Uterus (tissue), 4 donors: ENCODE results near the gene TMEM53. TPM values are rescaled to one million over a fixed set of nuclear protein-coding genes. Genes with fewer than 3 reads are reported as not detected.

ENCODE experiments used
- DNase-seq, 2 donors: peaks; one replicate each; pipeline ENCODE4 v3.0.0-alpha.2; 2019 to 2020
- H3K27ac ChIP-seq, 2 donors: fragments of 200-600 bp; sonication (generic); 1 replicate in 1 of 2; 2 replicates in 1 of 2; pipeline ENCODE4 v1.5.1; 2016 to 2018
- H3K27me3 ChIP-seq, 2 donors: fragments of 200-600 bp; sonication (generic); one replicate each; pipeline ENCODE4 v1.5.1; 2018 to 2019; ENCODE audit warnings: control low read depth in 1 of 2
- H3K36me3 ChIP-seq, 2 donors: fragments of 200-600 bp; sonication (generic); one replicate each; pipeline ENCODE4 v1.5.1; 2019; ENCODE audit warnings: control low read depth in 1 of 2
- H3K4me1 ChIP-seq, 2 donors: fragments of 200-600 bp; sonication (generic); one replicate each; pipeline ENCODE4 v1.5.1; 2018 to 2019; ENCODE audit warnings: control low read depth in 1 of 2
- H3K4me3 ChIP-seq, 2 donors: fragments of 200-600 bp; sonication (generic); 1 replicate in 1 of 2; 2 replicates in 1 of 2; pipeline ENCODE4 v1.5.1; 2018 to 2019; ENCODE audit warnings: mild to moderate bottlenecking in 1 of 2
- H3K9me3 ChIP-seq, 2 donors: fragments of 200-600 bp; sonication (generic); one replicate each; pipeline ENCODE4 v1.5.1; 2019; ENCODE audit warnings: control low read depth in 1 of 2
- CTCF ChIP-seq, 4 experiments: fragments of 200-600 bp in 2 of 4; fragments of 450-650 bp in 2 of 4; sonication (generic) in 2 of 4; IDR thresholded peaks; one replicate each; pipeline ENCODE4 v1.5.1; 2016 to 2019; ENCODE audit warnings: antibody characterized with exemption in 4 of 4, mild to moderate bottlenecking in 2 of 4, moderate library complexity in 1 of 4
- POLR2A ChIP-seq, 2 donors: fragments of 450-650 bp; IDR thresholded peaks; one replicate each; pipeline ENCODE4 v1.6.1; 2016; ENCODE audit warnings: antibody characterized with exemption in 2 of 2, mild to moderate bottlenecking in 1 of 2, moderate library complexity in 1 of 2
- intact Hi-C: fragments of 100-400 bp; cut with DNase I; formaldehyde crosslinking; loops from one replicate; pipeline ENCODE4 v1.15.1; 2023; ENCODE audit warnings: low total_unique reads
- total RNA-seq, 4 donors: library from RNA; depleted of rRNA in 3 of 4; stranded (reverse); fragments of >200 nt in 3 of 4; gene quantifications; one replicate each; pipeline versions ENCODE4 v1.1.0 to v1.2.4, GENCODE V29; 2014 to 2023
- donor health status: DM: yes; HTN: yes; CAD: no.

Gene TMEM53
- total RNA-seq, 4 donors from 2014 or later = 1.5 to 5.4 (median 3.8) TPM; not detected in 1

DNA sequence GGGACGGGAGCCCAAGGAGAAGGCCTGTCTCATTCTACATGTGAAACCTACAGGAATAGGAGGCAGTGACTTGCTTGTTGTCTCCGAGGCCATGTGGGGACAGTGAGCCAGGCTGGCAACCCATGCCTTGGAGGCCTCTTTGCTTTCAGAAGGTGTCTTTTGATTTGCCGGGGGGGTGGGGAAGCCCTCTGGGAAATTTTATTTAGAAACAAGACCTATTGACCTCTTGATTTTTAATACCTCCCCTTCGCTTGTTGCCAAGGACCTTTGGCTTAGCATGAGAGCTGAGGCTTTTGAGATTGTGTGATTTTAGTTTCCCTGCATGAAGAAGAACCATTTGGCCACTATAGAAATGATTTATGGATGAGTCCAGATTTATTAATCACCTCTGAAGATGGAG, 4.3 kb upstream of the TMEM53 start:
- no peaks in the 10 kb centered on the region for H3K27me3 ChIP-seq
- H3K36me3 ChIP-seq = no peaks in the 10 kb centered on the region
- DNase-seq = no peak
- H3K27ac ChIP-seq = no peak overlapping the region
- no peaks in the 10 kb centered on the region for H3K9me3 ChIP-seq
- H3K4me1 ChIP-seq = no peaks in the 10 kb centered on the region
- no peak overlapping the region for H3K4me3 ChIP-seq
- TF ChIP-seq CTCF (IDR thresholded peaks at IDR 0.05) (no peak), POLR2A (IDR thresholded peaks at IDR 0.05) (no peak)
- intact Hi-C loops = no loop called here

GRCh38 chr1:44678120-44678519, 3.8 kb upstream of the TMEM53 start:
- no peak overlapping the region for H3K27ac ChIP-seq
- intact Hi-C loops = no loop called here
- H3K4me1 ChIP-seq = no peaks in the 10 kb centered on the region
- H3K9me3 ChIP-seq = no peaks in the 10 kb centered on the region
- no peaks in the 10 kb centered on the region for H3K27me3 ChIP-seq
- no peak for TF ChIP-seq POLR2A (IDR thresholded peaks at IDR 0.05)
- TF ChIP-seq CTCF (IDR thresholded peaks at IDR 0.05) = no peak
- no peak for DNase-seq
- H3K36me3 ChIP-seq = no peaks in the 10 kb centered on the region
- H3K4me3 ChIP-seq = no peak overlapping the region

GRCh38 chr1:44677201-44677766, 3.0 kb upstream of the TMEM53 start:
- Histone ChIP-seq H3K4me3 (no peak overlapping the region), H3K36me3 (no peaks in the 10 kb centered on the region), H3K27ac (no peak overlapping the region), H3K4me1 (no peaks in the 10 kb centered on the region), H3K27me3 (no peaks in the 10 kb centered on the region), H3K9me3 (no peaks in the 10 kb centered on the region)
- TF ChIP-seq POLR2A (IDR thresholded peaks at IDR 0.05) = no peak
- TF ChIP-seq CTCF (IDR thresholded peaks at IDR 0.05) = peak in 3 of 4 experiments; percentile 19 to 40 (median 30)
- intact Hi-C loops = no loop called here
- no peak for DNase-seq

GRCh38 chr1:44676484-44677200, 2.4 kb upstream of the TMEM53 start:
- Histone ChIP-seq H3K36me3 (no peaks in the 10 kb centered on the region), H3K9me3 (no peaks in the 10 kb centered on the region), H3K4me3 (no peak overlapping the region), H3K27ac (no peak overlapping the region), H3K4me1 (no peaks in the 10 kb centered on the region), H3K27me3 (no peaks in the 10 kb centered on the region)
- intact Hi-C loops = no loop called here
- TF ChIP-seq CTCF (IDR thresholded peaks at IDR 0.05) = no peak
- TF ChIP-seq POLR2A (IDR thresholded peaks at IDR 0.05) = no peak
- DNase-seq = no peak

- Histone ChIP-seq H3K4me3 (peak overlapping the region; percentile 64 to 88), H3K9me3 (no peaks in the 10 kb centered on the region), H3K27me3 (no peaks in the 10 kb centered on the region), H3K4me1 (no peaks in the 10 kb centered on the region), H3K36me3 (no peaks in the 10 kb centered on the region), H3K27ac (peak overlapping the region; percentile 96 to 97)
- no peak for DNase-seq
- TF ChIP-seq POLR2A (IDR thresholded peaks at IDR 0.05) = no peak
- TF ChIP-seq CTCF (IDR thresholded peaks at IDR 0.05) = no peak
- intact Hi-C loops = no loop called here
Measured at GRCh38 chr1:44675186-44675585, 905 bp upstream of the TMEM53 start.
